ENCODE data around the gene TMEM132D. TPM values are rescaled to one million over a fixed set of nuclear protein-coding genes. Genes with fewer than 3 reads are reported as not detected.

Gene TMEM132D
- total RNA-seq, 2 donors from 2014 or later = under 0.01 to 0.26 TPM

- no peak overlapping the region for H3K27ac ChIP-seq
- WGBS, 2 donors = 73 to 89% methylated on average over 20 to 22 of the region's 22 CpGs
- H3K9me3 ChIP-seq = no peaks in the 10 kb centered on the region
- no peak for ATAC-seq
- intact Hi-C loops (cut with DNase I) = no loop called here
- H3K36me3 ChIP-seq (replicated peaks in 1 of 2; ENCODE audit: insufficient read depth in 1 of 2, low read depth in 2 of 2) = no peaks in the 10 kb centered on the region
- H3K27me3 ChIP-seq = no peaks in the 10 kb centered on the region
- DNase-seq = no peak
- H3K4me3 ChIP-seq = no peak overlapping the region
- TF ChIP-seq POLR2A (IDR thresholded peaks at IDR 0.05) = no peak
- no peak for TF ChIP-seq CTCF (IDR thresholded peaks at IDR 0.05)
- no peaks in the 10 kb centered on the region for H3K4me1 ChIP-seq
Measured at GRCh38 chr12:129700036-129700435, 203.8 kb downstream of the TMEM132D start.

- H3K27me3 ChIP-seq = no peaks in the 10 kb centered on the region
- no peak overlapping the region for H3K4me3 ChIP-seq
- no peak for TF ChIP-seq POLR2A (IDR thresholded peaks at IDR 0.05)
- TF ChIP-seq CTCF (IDR thresholded peaks at IDR 0.05) = no peak
- H3K27ac ChIP-seq = no peak overlapping the region
- ATAC-seq (no peak), DNase-seq (no peak)
- no peaks in the 10 kb centered on the region for H3K4me1 ChIP-seq
- WGBS, 2 donors = 35 to 42% methylated on average over 6 to 11 of the region's 11 CpGs
- H3K36me3 ChIP-seq (replicated peaks in 1 of 2; ENCODE audit: insufficient read depth in 1 of 2, low read depth in 2 of 2) = no peaks in the 10 kb centered on the region
- H3K9me3 ChIP-seq = no peaks in the 10 kb centered on the region
- intact Hi-C loops (cut with DNase I) = no loop called here
Measured at GRCh38 chr12:129696926-129697325, 206.9 kb downstream of the TMEM132D start.

GRCh38 chr12:129696405-129696804 lies 207.4 kb downstream of the TMEM132D start:
- ATAC-seq = no peak
- H3K4me3 ChIP-seq = no peak overlapping the region
- H3K9me3 ChIP-seq = no peaks in the 10 kb centered on the region
- TF ChIP-seq CTCF (IDR thresholded peaks at IDR 0.05) (no peak), POLR2A (IDR thresholded peaks at IDR 0.05) (no peak)
- H3K27ac ChIP-seq = no peak overlapping the region
- no peaks in the 10 kb centered on the region for H3K27me3 ChIP-seq
- H3K36me3 ChIP-seq (replicated peaks in 1 of 2; ENCODE audit: insufficient read depth in 1 of 2, low read depth in 2 of 2) = no peaks in the 10 kb centered on the region
- intact Hi-C loops (cut with DNase I) = no loop called here
- 13 to 16% methylated on average over 5 of the region's 5 CpGs for WGBS, 2 donors
- H3K4me1 ChIP-seq = no peaks in the 10 kb centered on the region
- DNase-seq = no peak

- intact Hi-C loops (cut with DNase I) = no loop called here
- DNase-seq (no peak), ATAC-seq (no peak)
- H3K4me3 ChIP-seq = no peak overlapping the region
- H3K36me3 ChIP-seq (replicated peaks in 1 of 2; ENCODE audit: insufficient read depth in 1 of 2, low read depth in 2 of 2) = no peaks in the 10 kb centered on the region
- no peaks in the 10 kb centered on the region for H3K4me1 ChIP-seq
- no peaks in the 10 kb centered on the region for H3K9me3 ChIP-seq
- no peaks in the 10 kb centered on the region for H3K27me3 ChIP-seq
- TF ChIP-seq CTCF (IDR thresholded peaks at IDR 0.05) (no peak), POLR2A (IDR thresholded peaks at IDR 0.05) (no peak)
- H3K27ac ChIP-seq = no peak overlapping the region
- 80 to 83% methylated on average over 8 of the region's 8 CpGs for WGBS, 2 donors
Measured at GRCh38 chr12:129693731-129694130, 210.1 kb downstream of the TMEM132D start.

- TF ChIP-seq POLR2A (IDR thresholded peaks at IDR 0.05) = no peak
- TF ChIP-seq CTCF (IDR thresholded peaks at IDR 0.05) = no peak
- intact Hi-C loops (cut with DNase I) = no loop called here
- no peak for ATAC-seq
Measured at GRCh38 chr12:129687731-129688130, 216.1 kb downstream of the TMEM132D start.

More at GRCh38 chr12:129687731-129688130, 216.1 kb downstream of the TMEM132D start:
- H3K27me3 ChIP-seq = no peaks in the 10 kb centered on the region
- H3K4me1 ChIP-seq = no peaks in the 10 kb centered on the region
- no peak overlapping the region for H3K4me3 ChIP-seq
- DNase-seq = no peak
- H3K27ac ChIP-seq = no peak overlapping the region
- H3K9me3 ChIP-seq = peaks cover 0 to 6% (median 0%) of the 10 kb centered on the region in 3 donors
- H3K36me3 ChIP-seq (replicated peaks in 1 of 2; ENCODE audit: insufficient read depth in 1 of 2, low read depth in 2 of 2) = no peaks in the 10 kb centered on the region

All from body of pancreas (tissue), 4 donors.